Measurements from ENCODE around the gene SP9. TPM values are rescaled to one million over a fixed set of nuclear protein-coding genes. Genes with fewer than 3 reads are reported as not detected.

Gene SP9
- total RNA-seq, 2 donors from 2014 or later: not detected

DNA sequence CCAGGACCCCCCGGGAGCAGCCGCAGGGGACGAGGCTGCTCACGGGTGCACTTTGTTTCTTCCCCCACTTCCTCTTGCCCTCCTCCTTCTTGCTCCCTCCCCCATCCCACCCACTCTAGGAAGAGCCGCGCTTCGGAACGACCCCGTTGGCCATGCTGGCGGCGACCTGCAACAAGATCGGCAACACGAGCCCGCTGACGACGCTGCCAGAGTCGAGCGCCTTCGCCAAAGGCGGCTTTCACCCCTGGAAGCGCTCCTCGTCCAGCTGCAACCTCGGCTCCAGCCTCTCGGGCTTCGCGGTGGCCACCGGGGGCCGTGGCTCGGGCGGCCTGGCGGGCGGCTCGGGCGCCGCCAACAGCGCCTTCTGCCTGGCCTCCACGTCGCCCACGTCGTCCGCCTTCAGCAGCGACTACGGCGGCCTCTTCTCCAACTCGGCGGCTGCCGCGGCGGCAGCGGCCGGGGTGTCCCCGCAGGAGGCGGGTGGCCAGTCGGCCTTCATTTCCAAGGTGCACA lies 1.3 kb downstream of the SP9 start:
- Histone ChIP-seq H3K36me3 (ENCODE audit: control insufficient read depth, insufficient read depth, low read length) (no peaks in the 10 kb centered on the region), H3K9me3 (ENCODE audit: control insufficient read depth, low read length) (no peaks in the 10 kb centered on the region), H3K9ac (ENCODE audit: extremely low read depth, low read length, poor library complexity, severe bottlenecking) (no peak overlapping the region), H3K27me3 (ENCODE audit: control insufficient read depth, insufficient read depth, low read length, poor library complexity, severe bottlenecking) (peaks cover 99% of the 10 kb centered on the region), H3K27ac (ENCODE audit: low read depth, low read length) (no peak overlapping the region), H3K4me1 (ENCODE audit: control insufficient read depth, insufficient read depth, low read length) (peaks cover 9% of the 10 kb centered on the region), H3K4me3 (ENCODE audit: low read length) (peak overlapping the region; percentile 54)
- H3K36me3 Mint-ChIP-seq (ENCODE audit: low read depth): no peaks in the 10 kb centered on the region
- TF ChIP-seq, protein P1, sequence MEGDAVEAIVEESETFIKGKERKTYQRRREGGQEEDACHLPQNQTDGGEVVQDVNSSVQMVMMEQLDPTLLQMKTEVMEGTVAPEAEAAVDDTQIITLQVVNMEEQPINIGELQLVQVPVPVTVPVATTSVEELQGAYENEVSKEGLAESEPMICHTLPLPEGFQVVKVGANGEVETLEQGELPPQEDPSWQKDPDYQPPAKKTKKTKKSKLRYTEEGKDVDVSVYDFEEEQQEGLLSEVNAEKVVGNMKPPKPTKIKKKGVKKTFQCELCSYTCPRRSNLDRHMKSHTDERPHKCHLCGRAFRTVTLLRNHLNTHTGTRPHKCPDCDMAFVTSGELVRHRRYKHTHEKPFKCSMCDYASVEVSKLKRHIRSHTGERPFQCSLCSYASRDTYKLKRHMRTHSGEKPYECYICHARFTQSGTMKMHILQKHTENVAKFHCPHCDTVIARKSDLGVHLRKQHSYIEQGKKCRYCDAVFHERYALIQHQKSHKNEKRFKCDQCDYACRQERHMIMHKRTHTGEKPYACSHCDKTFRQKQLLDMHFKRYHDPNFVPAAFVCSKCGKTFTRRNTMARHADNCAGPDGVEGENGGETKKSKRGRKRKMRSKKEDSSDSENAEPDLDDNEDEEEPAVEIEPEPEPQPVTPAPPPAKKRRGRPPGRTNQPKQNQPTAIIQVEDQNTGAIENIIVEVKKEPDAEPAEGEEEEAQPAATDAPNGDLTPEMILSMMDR (conservative IDR thresholded peaks at IDR 0.05): no peak
- H3K27ac Mint-ChIP-seq: no peak overlapping the region
- peaks cover 93% of the 10 kb centered on the region for H3K27me3 Mint-ChIP-seq (ENCODE audit: insufficient read depth)
- H3K4me1 Mint-ChIP-seq: peaks cover 43% of the 10 kb centered on the region
- H3K4me3 Mint-ChIP-seq: peak overlapping the region; percentile 40
- no peaks in the 10 kb centered on the region for H3K9me3 Mint-ChIP-seq
- DNase-seq: peak; percentile 89
- WGBS, 2 experiments (ENCODE audit: insufficient coverage in 1 of 2, insufficient read length in 1 of 2): 0 to 1% methylated on average over 9 to 54 of the region's 54 CpGs

DNA sequence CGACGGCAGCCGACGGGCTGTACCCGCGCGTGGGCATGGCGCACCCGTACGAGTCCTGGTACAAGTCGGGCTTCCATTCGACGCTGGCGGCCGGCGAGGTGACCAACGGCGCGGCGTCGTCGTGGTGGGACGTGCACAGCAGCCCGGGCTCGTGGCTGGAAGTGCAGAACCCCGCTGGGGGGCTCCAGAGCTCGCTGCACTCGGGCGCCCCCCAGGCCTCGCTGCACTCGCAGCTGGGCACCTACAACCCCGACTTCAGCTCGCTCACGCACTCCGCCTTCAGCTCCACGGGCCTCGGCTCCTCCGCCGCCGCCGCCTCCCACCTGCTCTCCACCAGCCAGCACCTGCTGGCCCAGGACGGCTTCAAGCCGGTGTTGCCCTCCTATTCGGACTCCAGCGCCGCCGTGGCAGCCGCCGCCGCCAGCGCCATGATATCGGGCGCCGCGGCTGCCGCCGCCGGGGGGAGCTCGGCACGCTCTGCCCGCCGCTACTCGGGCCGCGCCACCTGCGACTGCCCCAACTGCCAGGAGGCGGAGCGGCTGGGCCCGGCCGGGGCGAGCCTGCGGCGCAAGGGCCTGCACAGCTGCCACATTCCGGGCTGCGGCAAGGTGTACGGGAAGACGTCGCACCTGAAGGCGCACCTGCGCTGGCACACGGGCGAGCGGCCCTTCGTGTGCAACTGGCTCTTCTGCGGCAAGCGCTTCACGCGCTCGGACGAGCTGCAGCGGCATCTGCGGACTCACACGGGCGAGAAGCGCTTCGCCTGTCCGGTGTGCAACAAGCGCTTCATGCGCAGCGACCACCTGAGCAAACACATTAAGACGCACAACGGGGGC lies 2.0 kb downstream of the SP9 start:
- no peak overlapping the region for H3K9ac ChIP-seq (ENCODE audit: extremely low read depth, low read length, poor library complexity, severe bottlenecking)
- Mint-ChIP-seq H3K27me3 (ENCODE audit: insufficient read depth) (peaks cover 93% of the 10 kb centered on the region), H3K4me1 (peaks cover 39% of the 10 kb centered on the region), H3K36me3 (ENCODE audit: low read depth) (no peaks in the 10 kb centered on the region), H3K4me3 (peak overlapping the region; percentile 45), H3K27ac (no peak overlapping the region), H3K9me3 (no peaks in the 10 kb centered on the region)
- TF ChIP-seq, protein P1 (conservative IDR thresholded peaks at IDR 0.05): peak; percentile 56
- DNase-seq: peak; percentile 89
- peak overlapping the region; percentile 54 for H3K4me3 ChIP-seq (ENCODE audit: low read length)
- H3K4me1 ChIP-seq (ENCODE audit: control insufficient read depth, insufficient read depth, low read length): peaks cover 9% of the 10 kb centered on the region
- peaks cover 99% of the 10 kb centered on the region for H3K27me3 ChIP-seq (ENCODE audit: control insufficient read depth, insufficient read depth, low read length, poor library complexity, severe bottlenecking)
- 0 to 2% methylated on average over 10 to 102 of the region's 102 CpGs for WGBS, 2 experiments (ENCODE audit: insufficient coverage in 1 of 2, insufficient read length in 1 of 2)
- no peak overlapping the region for H3K27ac ChIP-seq (ENCODE audit: low read depth, low read length)
- H3K36me3 ChIP-seq (ENCODE audit: control insufficient read depth, insufficient read depth, low read length): no peaks in the 10 kb centered on the region
- H3K9me3 ChIP-seq (ENCODE audit: control insufficient read depth, low read length): no peaks in the 10 kb centered on the region

DNA sequence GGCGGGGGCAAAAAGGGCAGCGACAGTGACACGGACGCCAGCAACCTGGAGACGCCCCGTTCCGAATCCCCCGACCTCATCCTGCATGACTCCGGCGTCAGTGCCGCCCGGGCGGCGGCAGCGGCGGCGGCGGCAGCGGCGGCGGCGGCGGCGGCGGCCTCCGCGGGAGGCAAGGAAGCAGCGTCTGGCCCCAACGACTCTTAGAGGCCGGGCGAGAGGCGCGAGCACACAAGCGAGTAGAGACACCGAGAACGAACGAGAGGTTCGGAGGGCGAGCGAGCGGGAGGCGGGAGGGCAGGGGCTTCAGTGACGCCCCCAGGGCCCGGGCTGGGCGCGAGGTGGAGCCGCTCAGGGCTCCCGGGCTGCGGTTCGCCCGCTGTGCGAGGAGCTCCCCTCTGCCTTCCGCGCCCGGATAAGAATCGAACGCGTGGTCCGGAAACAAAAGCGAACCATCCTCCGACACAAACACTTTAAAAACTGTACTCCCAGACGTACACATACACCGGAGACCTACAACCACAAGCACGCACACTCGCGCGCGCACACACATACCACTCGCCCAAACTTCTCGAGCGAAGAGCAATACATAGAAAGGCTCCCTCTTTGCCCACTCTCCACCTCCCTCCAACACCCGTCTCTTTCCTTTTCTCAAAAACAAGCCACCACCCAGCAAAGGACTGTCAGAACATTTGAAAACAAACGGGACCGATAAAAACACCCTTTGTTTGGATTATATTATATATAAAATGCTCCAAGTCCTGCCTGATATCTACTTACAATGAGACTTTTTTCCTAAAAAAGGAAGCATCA lies 2.8 kb downstream of the SP9 start:
- Histone ChIP-seq H3K9ac (ENCODE audit: extremely low read depth, low read length, poor library complexity, severe bottlenecking) (no peak overlapping the region), H3K4me1 (ENCODE audit: control insufficient read depth, insufficient read depth, low read length) (peaks cover 10% of the 10 kb centered on the region), H3K27ac (ENCODE audit: low read depth, low read length) (no peak overlapping the region), H3K27me3 (ENCODE audit: control insufficient read depth, insufficient read depth, low read length, poor library complexity, severe bottlenecking) (peaks cover 99% of the 10 kb centered on the region), H3K9me3 (ENCODE audit: control insufficient read depth, low read length) (no peaks in the 10 kb centered on the region), H3K36me3 (ENCODE audit: control insufficient read depth, insufficient read depth, low read length) (no peaks in the 10 kb centered on the region), H3K4me3 (ENCODE audit: low read length) (peak overlapping the region; percentile 74)
- Mint-ChIP-seq H3K36me3 (ENCODE audit: low read depth) (no peaks in the 10 kb centered on the region), H3K27me3 (ENCODE audit: insufficient read depth) (peaks cover 93% of the 10 kb centered on the region), H3K4me3 (peak overlapping the region; percentile 45), H3K9me3 (no peaks in the 10 kb centered on the region), H3K27ac (no peak overlapping the region), H3K4me1 (peaks cover 30% of the 10 kb centered on the region)
- 0 to 1% methylated on average over 37 to 74 of the region's 74 CpGs for WGBS, 2 experiments (ENCODE audit: insufficient coverage in 1 of 2, insufficient read length in 1 of 2)
- TF ChIP-seq, protein P1 (conservative IDR thresholded peaks at IDR 0.05): no peak
- DNase-seq: peak; percentile 81

Measured in endodermal cell (in vitro differentiated cells).